ENCODE data around the gene GRIK2. TPM values are rescaled to one million over a fixed set of nuclear protein-coding genes. Genes with fewer than 3 reads are reported as not detected.

Gene GRIK2
- total RNA-seq, 4 donors from 2014 or later = 1.6 to 8.9 (median 8.6) TPM; not detected in 1

GRCh38 chr6:101887532-101887931, 494.0 kb downstream of the GRIK2 start:
- H3K27me3 ChIP-seq = no peaks in the 10 kb centered on the region
- no peak for TF ChIP-seq CTCF (IDR thresholded peaks at IDR 0.05)
- no peak for TF ChIP-seq POLR2A (IDR thresholded peaks at IDR 0.05)
- H3K4me3 ChIP-seq = no peak overlapping the region
- H3K9me3 ChIP-seq = no peaks in the 10 kb centered on the region
- H3K4me1 ChIP-seq = no peaks in the 10 kb centered on the region
- no peak overlapping the region for H3K27ac ChIP-seq
- DNase-seq = no peak
- H3K36me3 ChIP-seq = no peaks in the 10 kb centered on the region

- Histone ChIP-seq H3K27me3 (no peaks in the 10 kb centered on the region), H3K27ac (no peak overlapping the region), H3K36me3 (no peaks in the 10 kb centered on the region), H3K4me3 (no peak overlapping the region), H3K4me1 (no peaks in the 10 kb centered on the region), H3K9me3 (no peaks in the 10 kb centered on the region)
- TF ChIP-seq POLR2A (IDR thresholded peaks at IDR 0.05) (no peak), CTCF (IDR thresholded peaks at IDR 0.05) (no peak)
- DNase-seq = no peak
These were observed 514.1 kb downstream of the GRIK2 start for GRCh38 chr6:101907356-101908217.

GRCh38 chr6:101909366-101909765, 515.9 kb downstream of the GRIK2 start:
- H3K27me3 ChIP-seq = no peaks in the 10 kb centered on the region
- H3K9me3 ChIP-seq = no peaks in the 10 kb centered on the region
- H3K36me3 ChIP-seq = no peaks in the 10 kb centered on the region
- no peaks in the 10 kb centered on the region for H3K4me1 ChIP-seq
- no peak for DNase-seq
- H3K27ac ChIP-seq = no peak overlapping the region
- no peak overlapping the region for H3K4me3 ChIP-seq
- TF ChIP-seq CTCF (IDR thresholded peaks at IDR 0.05) (no peak), POLR2A (IDR thresholded peaks at IDR 0.05) (no peak)

GRCh38 chr6:101912311-101912710, 518.8 kb downstream of the GRIK2 start:
- H3K27ac ChIP-seq = no peak overlapping the region
- H3K36me3 ChIP-seq = no peaks in the 10 kb centered on the region
- H3K9me3 ChIP-seq = no peaks in the 10 kb centered on the region
- no peak overlapping the region for H3K4me3 ChIP-seq
- DNase-seq = no peak
- H3K4me1 ChIP-seq = no peaks in the 10 kb centered on the region
- TF ChIP-seq POLR2A (IDR thresholded peaks at IDR 0.05) (no peak), CTCF (IDR thresholded peaks at IDR 0.05) (no peak)
- H3K27me3 ChIP-seq = no peaks in the 10 kb centered on the region

- H3K27ac ChIP-seq = no peak overlapping the region
- TF ChIP-seq CTCF (IDR thresholded peaks at IDR 0.05) (no peak), POLR2A (IDR thresholded peaks at IDR 0.05) (no peak)
- H3K4me3 ChIP-seq = no peak overlapping the region
- no peaks in the 10 kb centered on the region for H3K4me1 ChIP-seq
- H3K9me3 ChIP-seq = no peaks in the 10 kb centered on the region
- no peaks in the 10 kb centered on the region for H3K36me3 ChIP-seq
- DNase-seq = no peak
- H3K27me3 ChIP-seq = no peaks in the 10 kb centered on the region
These were observed 525.0 kb downstream of the GRIK2 start for GRCh38 chr6:101918471-101918870.

Measured in Peyer's patch (tissue), 4 donors.